ENCODE data around the gene NFAM1. TPM values are rescaled to one million over a fixed set of nuclear protein-coding genes. Genes with fewer than 3 reads are reported as not detected.

Gene NFAM1
- total and polyA plus RNA-seq, 4 donors: 1.2 to 2.5 (median 1.8) TPM

DNA sequence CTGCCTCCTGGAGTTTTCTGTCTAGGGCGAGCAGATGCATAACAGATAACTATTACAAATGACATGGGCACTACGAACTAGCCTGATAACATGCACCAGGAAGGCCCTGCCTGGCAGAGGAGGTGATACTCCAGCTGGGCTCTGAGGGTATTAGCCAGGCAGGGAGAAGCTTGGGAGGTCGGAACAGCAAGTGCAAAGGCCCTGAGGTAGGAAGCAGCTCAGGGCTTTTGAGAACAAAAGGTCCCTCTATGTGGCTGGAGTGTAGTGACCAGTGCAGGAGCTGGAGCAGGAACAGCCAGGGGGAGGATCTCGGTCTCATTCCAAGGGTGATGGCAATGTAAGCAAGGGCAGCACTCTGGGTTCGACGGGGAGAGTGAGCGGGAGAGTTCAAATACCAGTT, 100.1 kb downstream of the NFAM1 start:
- 100% methylated on average over 2 of the region's 7 CpGs for WGBS (ENCODE audit: insufficient coverage)
- Histone ChIP-seq H3K36me3 (ENCODE audit: control insufficient read depth, insufficient read depth, low read length) (peaks cover 21% of the 10 kb centered on the region), H3K9me3 (ENCODE audit: control insufficient read depth, insufficient read depth, low read length) (no peaks in the 10 kb centered on the region), H3K27me3 (ENCODE audit: control insufficient read depth, insufficient read depth, low read length) (peaks cover 11% of the 10 kb centered on the region), H3K27ac (ENCODE audit: low read depth, low read length) (no peak overlapping the region), H3K4me3 (ENCODE audit: low read depth, low read length) (no peak overlapping the region), H3K4me1 (ENCODE audit: control insufficient read depth, insufficient read depth, low read length) (peaks cover 57% of the 10 kb centered on the region)
- DNase-seq (ENCODE audit: low read depth in 4 of 6, low spot score in 6 of 6): no peak

- Histone ChIP-seq H3K27ac (ENCODE audit: low read depth, low read length) (no peak overlapping the region), H3K4me3 (ENCODE audit: low read depth, low read length) (no peak overlapping the region), H3K4me1 (ENCODE audit: control insufficient read depth, insufficient read depth, low read length) (peaks cover 59% of the 10 kb centered on the region)
Observed at GRCh38 chr22:42331014-42331413, 101.2 kb downstream of the NFAM1 start.

More at GRCh38 chr22:42331014-42331413, 101.2 kb downstream of the NFAM1 start:
- H3K36me3 ChIP-seq (ENCODE audit: control insufficient read depth, insufficient read depth, low read length): peaks cover 21% of the 10 kb centered on the region
- H3K27me3 ChIP-seq (ENCODE audit: control insufficient read depth, insufficient read depth, low read length): peaks cover 11% of the 10 kb centered on the region
- DNase-seq (ENCODE audit: low read depth in 4 of 6, low spot score in 6 of 6): peak in 2 of 6 donors; percentile 55 to 90
- WGBS (ENCODE audit: insufficient coverage): 20% methylated on average over 22 of the region's 22 CpGs
- H3K9me3 ChIP-seq (ENCODE audit: control insufficient read depth, insufficient read depth, low read length): no peaks in the 10 kb centered on the region

Other genes with a start within 250 kb of the NFAM1 start
- gene TCF20, start 161.8 kb downstream of the NFAM1 start, total RNA-seq: 10 to 100 TPM; 30.3 to 32.0 TPM
- 10 to 100 TPM; 25.3 to 28.8 TPM for gene TCF20, start 161.8 kb downstream of the NFAM1 start, polyA plus RNA-seq (ENCODE audit: insufficient read length in 2 of 2)
- gene RRP7A, start 87.4 kb upstream of the NFAM1 start, total RNA-seq: 10 to 100 TPM; 15.7 to 46.4 TPM
- 10 to 100 TPM; 27.8 to 37.5 TPM for gene RRP7A, start 87.4 kb upstream of the NFAM1 start, polyA plus RNA-seq (ENCODE audit: insufficient read length in 2 of 2)
- 1 to 10 TPM; 2.7 to 4.7 TPM for gene SERHL2, start 121.6 kb upstream of the NFAM1 start, total RNA-seq
- gene SERHL2, start 121.6 kb upstream of the NFAM1 start, polyA plus RNA-seq (ENCODE audit: insufficient read length in 2 of 2): 10 to 100 TPM in 1 of 2 donors, 1 to 10 TPM in 1; 4.3 to 12.3 TPM
- gene POLDIP3, start 182.5 kb upstream of the NFAM1 start, total RNA-seq: 10 to 100 TPM; 29.2 to 55.0 TPM
- gene POLDIP3, start 182.5 kb upstream of the NFAM1 start, polyA plus RNA-seq (ENCODE audit: insufficient read length in 2 of 2): 10 to 100 TPM; 90.8 to 92.6 TPM
- under 1 TPM in 1 of 2 donors, not detected in 1; 0.39 TPM for gene ATP5MGL, start 208.2 kb upstream of the NFAM1 start, total RNA-seq
- gene ATP5MGL, start 208.2 kb upstream of the NFAM1 start, polyA plus RNA-seq (ENCODE audit: insufficient read length in 2 of 2): under 1 TPM in 1 of 2 donors, not detected in 1; 0.32 TPM
- 10 to 100 TPM; 30.1 to 83.7 TPM for gene CYB5R3, start 217.0 kb upstream of the NFAM1 start, total RNA-seq
- gene CYB5R3, start 217.0 kb upstream of the NFAM1 start, polyA plus RNA-seq (ENCODE audit: insufficient read length in 2 of 2): 100 to 1,000 TPM; 172 to 184 TPM